ENCODE data around the gene RAD54L.

GRCh38 chr1:46288485-46289133 lies 41.0 kb downstream of the RAD54L start:
- TF ChIP-seq CTCF (conservative IDR thresholded peaks at IDR 0.05) (no peak), ZFX (IDR thresholded peaks at IDR 0.05) (no peak)
